ENCODE results near the gene SDHD. TPM values are rescaled to one million over a fixed set of nuclear protein-coding genes. Genes with fewer than 3 reads are reported as not detected.
"Not testable (repeated sequence)": the region's sequence is repeated elsewhere in the genome, so short reads cannot be mapped to it uniquely, and the experiment has no call there.

SDHD gene
- polyA plus RNA-seq, 4 donors = 145 to 421 (median 229) TPM

DNA sequence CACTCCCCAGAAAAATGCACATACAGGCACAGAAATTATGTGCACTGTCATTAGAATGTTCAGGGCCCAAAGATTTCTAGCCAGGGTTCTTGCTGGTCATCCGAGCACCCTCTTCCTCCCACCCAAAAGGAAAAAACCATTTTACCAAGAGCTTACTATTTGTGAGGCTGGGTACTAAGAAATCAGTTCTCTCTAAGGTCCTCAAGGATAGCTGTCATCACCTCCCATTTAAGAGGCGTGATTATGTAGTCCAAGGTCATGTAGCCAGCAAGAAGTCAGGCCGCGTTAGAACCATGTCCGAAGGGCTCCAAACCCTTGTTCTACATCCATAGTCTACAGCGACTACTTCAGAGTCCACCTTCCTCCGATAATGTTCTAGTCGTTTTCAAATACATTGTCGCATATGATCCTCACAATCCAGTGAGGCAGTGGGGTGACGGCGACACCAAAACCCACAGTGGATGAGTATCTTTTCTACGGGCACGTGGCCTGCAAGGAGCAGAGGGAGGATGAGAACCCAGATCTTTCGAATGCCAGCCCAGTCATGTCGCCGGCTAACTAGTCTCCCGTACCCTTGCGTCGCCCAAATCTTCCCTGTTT is 751 bp upstream of the SDHD start:
- Histone ChIP-seq H3K4me1 (ENCODE audit: control insufficient read depth in 3 of 3, insufficient read depth in 2 of 3, low read depth in 1 of 3, low read length in 2 of 3) (peaks cover 0 to 11% (median 8%) of the 10 kb centered on the region in 3 donors), H3K36me3 (ENCODE audit: control insufficient read depth in 3 of 3, insufficient read depth in 2 of 3, low read depth in 1 of 3, low read length in 3 of 3) (peaks cover 10 to 17% (median 12%) of the 10 kb centered on the region in 3 donors), H3K9me3 (ENCODE audit: control insufficient read depth in 2 of 2, insufficient read depth in 1 of 2, low read depth in 1 of 2, low read length in 1 of 2) (no peaks in the 10 kb centered on the region), H3K27me3 (ENCODE audit: control insufficient read depth in 3 of 3, insufficient read depth in 3 of 3, low read length in 3 of 3) (no peaks in the 10 kb centered on the region), H3K27ac (ENCODE audit: low read depth in 1 of 3, low read length in 2 of 3) (peak overlapping the region; percentile 61 to 85 (median 65)), H3K4me3 (ENCODE audit: low read depth in 1 of 3, low read length in 3 of 3) (peak overlapping the region; percentile 71 to 96 (median 93))
- FAIRE-seq (no peak), DNase-seq (peak in 1 of 2 donors; percentile 51)
- 2 to 4% (median 4%) methylated on average over 19 of the region's 19 CpGs for WGBS, 3 donors

DNA sequence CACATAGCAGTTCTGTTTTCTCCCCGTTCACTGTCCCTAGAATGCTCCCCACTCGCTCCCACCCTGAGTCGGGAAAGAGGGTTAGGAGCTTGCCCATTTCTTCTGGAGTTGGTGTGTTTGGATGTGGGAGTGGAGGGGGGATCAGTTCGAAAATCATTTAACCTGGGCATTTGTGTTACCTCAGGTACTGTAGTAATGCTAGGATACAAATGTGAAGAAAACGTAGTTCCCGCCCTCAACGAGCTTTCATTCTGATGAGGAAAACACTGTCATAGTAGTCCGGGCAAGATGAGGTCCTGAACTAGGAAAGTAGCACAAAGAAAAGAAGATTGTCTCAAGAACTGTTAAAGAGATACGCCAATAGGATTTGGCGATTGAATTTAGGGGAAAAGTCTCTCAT is 539 bp downstream of the SDHD start:
- Histone ChIP-seq H3K27me3 (ENCODE audit: control insufficient read depth in 3 of 3, insufficient read depth in 3 of 3, low read length in 3 of 3) (no peaks in the 10 kb centered on the region), H3K9me3 (ENCODE audit: control insufficient read depth in 2 of 2, insufficient read depth in 1 of 2, low read depth in 1 of 2, low read length in 1 of 2) (no peaks in the 10 kb centered on the region), H3K36me3 (ENCODE audit: control insufficient read depth in 3 of 3, insufficient read depth in 2 of 3, low read depth in 1 of 3, low read length in 3 of 3) (peaks cover 18 to 21% (median 19%) of the 10 kb centered on the region in 3 donors), H3K4me1 (ENCODE audit: control insufficient read depth in 3 of 3, insufficient read depth in 2 of 3, low read depth in 1 of 3, low read length in 2 of 3) (peaks cover 0 to 11% (median 8%) of the 10 kb centered on the region in 3 donors), H3K4me3 (ENCODE audit: low read depth in 1 of 3, low read length in 3 of 3) (peak overlapping the region; percentile 71 to 96 (median 93)), H3K27ac (ENCODE audit: low read depth in 1 of 3, low read length in 2 of 3) (peak overlapping the region; percentile 31 to 89 (median 60))
- DNase-seq (no peak), FAIRE-seq (no peak)
- WGBS, 3 donors = 16 to 20% (median 18%) methylated on average over 10 of the region's 10 CpGs

DNA sequence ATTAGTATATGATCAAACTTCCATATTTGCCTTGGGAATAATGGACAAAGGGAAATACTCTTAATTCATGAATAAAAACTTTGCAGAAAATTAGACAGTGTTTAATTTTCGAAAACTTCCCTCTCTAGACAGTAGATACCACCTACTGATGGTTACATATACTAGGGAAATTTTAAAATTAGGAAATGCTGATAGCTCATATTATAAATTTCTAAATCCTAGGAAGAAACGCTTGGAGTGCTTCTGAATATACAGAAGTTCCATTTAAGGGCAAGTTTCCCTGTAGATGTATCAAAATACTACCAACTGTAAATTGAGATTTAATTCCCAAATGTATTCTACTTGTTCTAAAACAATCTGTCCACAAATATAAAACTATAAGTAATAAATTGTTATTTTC is 8.6 kb downstream of the SDHD start:
- not testable (repeated sequence) for H3K9me3 ChIP-seq (ENCODE audit: control insufficient read depth in 2 of 2, insufficient read depth in 1 of 2, low read depth in 1 of 2, low read length in 1 of 2); H3K4me1 ChIP-seq (ENCODE audit: control insufficient read depth in 3 of 3, insufficient read depth in 2 of 3, low read depth in 1 of 3, low read length in 2 of 3); DNase-seq; FAIRE-seq; H3K27me3 ChIP-seq (ENCODE audit: control insufficient read depth in 3 of 3, insufficient read depth in 3 of 3, low read length in 3 of 3); H3K4me3 ChIP-seq (ENCODE audit: low read depth in 1 of 3, low read length in 3 of 3); H3K27ac ChIP-seq (ENCODE audit: low read depth in 1 of 3, low read length in 2 of 3)
- WGBS, 3 donors = 96 to 97% (median 97%) methylated on average over 2 of the region's 2 CpGs
- peaks cover 10 to 25% (median 18%) of the 10 kb centered on the region in 3 donors for H3K36me3 ChIP-seq (ENCODE audit: control insufficient read depth in 3 of 3, insufficient read depth in 2 of 3, low read depth in 1 of 3, low read length in 3 of 3)

DNA sequence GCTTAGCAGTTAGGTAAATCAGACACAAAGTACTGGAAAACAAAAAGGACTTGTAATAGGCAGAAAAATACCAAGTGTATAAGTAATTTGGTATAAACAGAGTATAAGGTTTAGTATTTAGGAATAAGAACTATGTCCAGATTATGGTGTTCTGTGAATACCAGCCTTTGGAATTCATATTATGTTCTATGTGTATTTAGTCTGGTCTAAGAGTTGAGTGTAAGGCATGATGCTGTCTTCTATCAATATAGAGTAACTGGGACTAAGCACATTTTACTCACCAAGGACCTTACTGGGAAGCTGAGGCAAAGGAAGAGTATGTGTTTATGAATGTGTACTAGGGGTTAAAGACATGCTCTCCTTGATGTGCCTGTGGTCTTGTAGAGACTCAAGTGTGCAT is 9.5 kb downstream of the SDHD start:
- Histone ChIP-seq H3K27ac (ENCODE audit: low read depth in 1 of 3, low read length in 2 of 3) (no peak overlapping the region), H3K27me3 (ENCODE audit: control insufficient read depth in 3 of 3, insufficient read depth in 3 of 3, low read length in 3 of 3) (no peaks in the 10 kb centered on the region), H3K4me1 (ENCODE audit: control insufficient read depth in 3 of 3, insufficient read depth in 2 of 3, low read depth in 1 of 3, low read length in 2 of 3) (no peaks in the 10 kb centered on the region), H3K4me3 (ENCODE audit: low read depth in 1 of 3, low read length in 3 of 3) (no peak overlapping the region), H3K36me3 (ENCODE audit: control insufficient read depth in 3 of 3, insufficient read depth in 2 of 3, low read depth in 1 of 3, low read length in 3 of 3) (peaks cover 8 to 21% (median 15%) of the 10 kb centered on the region in 3 donors), H3K9me3 (ENCODE audit: control insufficient read depth in 2 of 2, insufficient read depth in 1 of 2, low read depth in 1 of 2, low read length in 1 of 2) (no peaks in the 10 kb centered on the region)
- no peak for FAIRE-seq
- DNase-seq = no peak

DNA sequence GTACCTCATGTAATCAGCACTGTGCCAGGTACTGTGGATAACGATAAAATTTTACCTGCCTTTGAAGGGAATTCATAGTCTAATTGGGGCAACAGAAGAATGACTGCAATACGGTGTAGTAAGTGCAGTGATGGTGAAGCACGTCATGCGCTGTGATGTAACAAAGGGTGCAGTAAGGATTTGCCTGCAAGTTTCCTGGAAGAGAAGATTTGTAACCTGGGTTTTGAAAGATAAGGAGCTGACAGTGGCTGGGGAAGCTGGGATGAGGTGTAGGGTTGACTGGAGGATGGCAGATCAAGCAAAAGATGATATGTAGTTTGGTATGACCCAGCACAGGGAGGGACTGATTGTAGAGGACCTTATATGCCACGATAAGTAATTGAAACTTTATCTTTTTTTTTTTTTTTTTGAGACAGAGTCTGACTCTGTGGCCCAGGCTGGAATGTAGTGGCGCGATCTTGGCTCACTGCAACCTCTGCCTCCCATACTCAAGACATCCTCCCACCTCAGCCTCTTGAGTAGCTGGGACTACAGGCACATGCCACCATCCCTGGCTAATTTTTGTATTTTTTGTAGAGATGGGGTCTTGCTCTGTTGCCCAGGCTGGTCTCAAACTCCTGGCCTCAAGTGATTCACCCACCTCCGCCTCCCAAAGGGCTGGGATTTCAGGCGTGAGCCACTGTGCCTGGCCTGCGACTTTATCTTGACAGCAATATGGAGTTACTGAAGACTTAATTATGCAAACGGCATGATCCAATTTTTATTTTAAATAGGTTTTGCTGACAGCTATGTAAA is 11.3 kb downstream of the SDHD start:
- no peak overlapping the region for H3K27ac ChIP-seq (ENCODE audit: low read depth in 1 of 3, low read length in 2 of 3)
- FAIRE-seq (no peak), DNase-seq (no peak)
- H3K4me3 ChIP-seq (ENCODE audit: low read depth in 1 of 3, low read length in 3 of 3) = no peak overlapping the region
- 90 to 96% (median 95%) methylated on average over 11 of the region's 11 CpGs for WGBS, 3 donors
- no peaks in the 10 kb centered on the region for H3K27me3 ChIP-seq (ENCODE audit: control insufficient read depth in 3 of 3, insufficient read depth in 3 of 3, low read length in 3 of 3)
- H3K36me3 ChIP-seq (ENCODE audit: control insufficient read depth in 3 of 3, insufficient read depth in 2 of 3, low read depth in 1 of 3, low read length in 3 of 3) = peaks cover 0 to 14% (median 9%) of the 10 kb centered on the region in 3 donors
- no peaks in the 10 kb centered on the region for H3K9me3 ChIP-seq (ENCODE audit: control insufficient read depth in 2 of 2, insufficient read depth in 1 of 2, low read depth in 1 of 2, low read length in 1 of 2)
- no peaks in the 10 kb centered on the region for H3K4me1 ChIP-seq (ENCODE audit: control insufficient read depth in 3 of 3, insufficient read depth in 2 of 3, low read depth in 1 of 3, low read length in 2 of 3)

DNA sequence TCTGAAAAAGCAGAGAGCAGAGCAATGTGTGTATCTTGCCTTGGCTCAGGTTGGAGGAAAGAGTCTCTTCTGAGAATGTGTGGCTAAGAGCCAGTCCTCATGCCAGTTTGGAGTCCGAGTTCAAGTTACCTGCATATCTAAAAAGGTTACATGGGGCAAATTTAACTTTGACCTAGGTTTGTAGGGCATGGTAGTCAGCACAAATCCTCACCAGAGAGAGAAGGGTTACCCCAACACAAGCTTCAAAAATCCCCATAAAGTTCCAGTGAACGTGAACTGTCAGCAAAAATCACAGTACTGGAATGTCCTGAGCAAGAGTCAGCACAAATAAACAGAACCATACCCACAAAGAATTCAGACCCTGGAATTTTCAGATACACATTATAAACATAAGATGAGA is 13.8 kb downstream of the SDHD start:
- H3K36me3 ChIP-seq (ENCODE audit: control insufficient read depth in 3 of 3, insufficient read depth in 2 of 3, low read depth in 1 of 3, low read length in 3 of 3) = peaks cover 0 to 8% (median 6%) of the 10 kb centered on the region in 3 donors
- no peaks in the 10 kb centered on the region for H3K4me1 ChIP-seq (ENCODE audit: control insufficient read depth in 3 of 3, insufficient read depth in 2 of 3, low read depth in 1 of 3, low read length in 2 of 3)
- FAIRE-seq = no peak
- 69 to 75% (median 71%) methylated on average over 2 of the region's 2 CpGs for WGBS, 3 donors
- no peak overlapping the region for H3K27ac ChIP-seq (ENCODE audit: low read depth in 1 of 3, low read length in 2 of 3)
- no peak overlapping the region for H3K4me3 ChIP-seq (ENCODE audit: low read depth in 1 of 3, low read length in 3 of 3)
- DNase-seq = no peak
- no peaks in the 10 kb centered on the region for H3K9me3 ChIP-seq (ENCODE audit: control insufficient read depth in 2 of 2, insufficient read depth in 1 of 2, low read depth in 1 of 2, low read length in 1 of 2)
- H3K27me3 ChIP-seq (ENCODE audit: control insufficient read depth in 3 of 3, insufficient read depth in 3 of 3, low read length in 3 of 3) = no peaks in the 10 kb centered on the region

DNA sequence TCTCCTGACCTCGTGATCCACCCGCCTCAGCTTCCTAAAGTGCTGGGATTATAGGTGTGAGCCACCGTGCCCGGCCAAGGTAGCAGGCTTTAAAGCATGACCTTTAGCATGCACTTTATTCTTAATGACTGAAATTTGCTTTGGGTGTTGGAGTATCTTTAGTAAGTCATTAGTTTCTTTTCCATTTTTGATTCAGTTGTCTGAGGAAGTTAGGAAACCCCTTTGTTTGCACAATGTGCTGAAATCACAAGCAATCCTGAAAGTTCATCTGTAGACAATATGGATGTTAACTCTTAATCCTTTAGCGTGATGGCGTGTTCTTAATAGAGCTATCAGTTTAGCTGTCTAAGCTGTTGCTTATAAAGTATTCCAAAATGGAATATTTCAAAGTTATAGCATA is 16.8 kb downstream of the SDHD start:
- Histone ChIP-seq H3K27ac (ENCODE audit: low read depth in 1 of 3, low read length in 2 of 3) (no peak overlapping the region), H3K27me3 (ENCODE audit: control insufficient read depth in 3 of 3, insufficient read depth in 3 of 3, low read length in 3 of 3) (no peaks in the 10 kb centered on the region), H3K36me3 (ENCODE audit: control insufficient read depth in 3 of 3, insufficient read depth in 2 of 3, low read depth in 1 of 3, low read length in 3 of 3) (peaks cover 0 to 4% (median 2%) of the 10 kb centered on the region in 3 donors), H3K9me3 (ENCODE audit: control insufficient read depth in 2 of 2, insufficient read depth in 1 of 2, low read depth in 1 of 2, low read length in 1 of 2) (no peaks in the 10 kb centered on the region), H3K4me3 (ENCODE audit: low read depth in 1 of 3, low read length in 3 of 3) (no peak overlapping the region), H3K4me1 (ENCODE audit: control insufficient read depth in 3 of 3, insufficient read depth in 2 of 3, low read depth in 1 of 3, low read length in 2 of 3) (no peaks in the 10 kb centered on the region)
- DNase-seq (no peak), FAIRE-seq (no peak)
- WGBS, 3 donors = 70 to 81% (median 72%) methylated on average over 6 of the region's 6 CpGs

DNA sequence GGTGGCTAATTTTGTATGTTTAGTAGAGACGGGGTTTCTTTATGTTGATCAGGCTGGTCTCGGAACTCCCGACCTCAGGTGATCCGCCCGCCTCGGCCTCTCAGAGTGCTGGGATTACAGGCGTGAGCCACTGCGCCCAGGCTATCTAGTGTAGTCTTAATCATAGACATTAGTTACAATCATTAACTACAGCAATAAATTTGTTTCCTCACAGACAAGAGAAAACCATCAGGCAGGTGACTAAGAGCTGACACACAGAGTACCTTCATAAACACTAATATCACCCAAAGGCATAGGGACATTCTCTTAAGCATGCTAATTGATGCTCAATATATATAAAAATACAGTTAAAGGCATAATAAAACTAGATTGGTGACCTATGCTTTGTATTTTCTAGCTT is 19.4 kb downstream of the SDHD start:
- Histone ChIP-seq H3K27me3 (ENCODE audit: control insufficient read depth in 3 of 3, insufficient read depth in 3 of 3, low read length in 3 of 3) (no peaks in the 10 kb centered on the region), H3K27ac (ENCODE audit: low read depth in 1 of 3, low read length in 2 of 3) (no peak overlapping the region), H3K9me3 (ENCODE audit: control insufficient read depth in 2 of 2, insufficient read depth in 1 of 2, low read depth in 1 of 2, low read length in 1 of 2) (no peaks in the 10 kb centered on the region), H3K36me3 (ENCODE audit: control insufficient read depth in 3 of 3, insufficient read depth in 2 of 3, low read depth in 1 of 3, low read length in 3 of 3) (peaks cover 0 to 4% (median 2%) of the 10 kb centered on the region in 3 donors), H3K4me3 (ENCODE audit: low read depth in 1 of 3, low read length in 3 of 3) (no peak overlapping the region), H3K4me1 (ENCODE audit: control insufficient read depth in 3 of 3, insufficient read depth in 2 of 3, low read depth in 1 of 3, low read length in 2 of 3) (no peaks in the 10 kb centered on the region)
- DNase-seq (peak; percentile 16 to 51), FAIRE-seq (no peak)
- WGBS, 3 donors = 41 to 68% (median 58%) methylated on average over 8 of the region's 8 CpGs
